Lower leg skin (tissue), 3 donors: ENCODE data around the gene TLR2.

Experiments used
- POLR2A ChIP-seq, 2 donors: fragments of 450-650 bp; IDR thresholded peaks; one replicate each; pipeline ENCODE4 v1.6.1; 2016 to 2017; ENCODE audit warnings: antibody characterized with exemption in 2 of 2, mild to moderate bottlenecking in 1 of 2, moderate library complexity in 1 of 2
- TF ChIP-seq, protein P1 (sequence below), 3 donors: fragments of 450-650 bp; IDR thresholded peaks; one replicate each; pipeline ENCODE4 v1.5.1; 2016; ENCODE audit warnings: antibody characterized with exemption in 3 of 3, mild to moderate bottlenecking in 3 of 3, moderate library complexity in 2 of 3

DNA sequence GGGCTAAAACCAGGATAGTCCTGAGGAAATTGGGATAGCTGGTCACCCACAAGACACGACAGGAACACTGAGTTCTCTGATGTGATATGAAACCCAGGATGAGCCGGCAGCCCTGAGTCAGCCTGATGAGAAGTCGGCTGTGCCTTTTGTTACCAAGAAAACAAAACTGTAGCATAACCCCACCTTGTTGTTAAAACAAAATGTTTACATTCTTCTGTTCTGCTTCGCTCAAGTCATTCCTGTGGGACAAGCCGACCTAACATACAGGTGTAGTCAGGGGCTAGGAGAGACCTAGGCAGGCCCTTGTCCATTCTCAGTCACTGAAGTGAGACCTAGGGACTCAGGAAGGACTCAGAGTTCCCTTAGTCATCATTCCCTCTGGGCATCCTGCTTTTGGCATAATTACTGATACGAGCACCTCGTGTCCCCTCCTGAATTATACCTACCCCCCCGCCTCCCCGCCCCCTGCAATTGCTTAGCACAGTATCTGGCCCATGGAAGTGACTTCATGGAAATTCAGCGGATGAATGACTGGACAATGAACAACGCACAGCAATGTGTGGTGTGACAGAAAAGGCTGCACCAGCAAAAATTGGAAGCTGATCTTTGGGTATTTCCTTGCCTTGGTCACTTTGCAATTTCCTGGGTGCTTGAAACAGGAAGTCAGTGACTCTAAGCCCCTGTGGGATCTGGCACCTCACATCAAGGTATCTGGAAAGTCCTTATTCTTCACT lies 31.9 kb upstream of the TLR2 start:
- TF ChIP-seq, protein P1, sequence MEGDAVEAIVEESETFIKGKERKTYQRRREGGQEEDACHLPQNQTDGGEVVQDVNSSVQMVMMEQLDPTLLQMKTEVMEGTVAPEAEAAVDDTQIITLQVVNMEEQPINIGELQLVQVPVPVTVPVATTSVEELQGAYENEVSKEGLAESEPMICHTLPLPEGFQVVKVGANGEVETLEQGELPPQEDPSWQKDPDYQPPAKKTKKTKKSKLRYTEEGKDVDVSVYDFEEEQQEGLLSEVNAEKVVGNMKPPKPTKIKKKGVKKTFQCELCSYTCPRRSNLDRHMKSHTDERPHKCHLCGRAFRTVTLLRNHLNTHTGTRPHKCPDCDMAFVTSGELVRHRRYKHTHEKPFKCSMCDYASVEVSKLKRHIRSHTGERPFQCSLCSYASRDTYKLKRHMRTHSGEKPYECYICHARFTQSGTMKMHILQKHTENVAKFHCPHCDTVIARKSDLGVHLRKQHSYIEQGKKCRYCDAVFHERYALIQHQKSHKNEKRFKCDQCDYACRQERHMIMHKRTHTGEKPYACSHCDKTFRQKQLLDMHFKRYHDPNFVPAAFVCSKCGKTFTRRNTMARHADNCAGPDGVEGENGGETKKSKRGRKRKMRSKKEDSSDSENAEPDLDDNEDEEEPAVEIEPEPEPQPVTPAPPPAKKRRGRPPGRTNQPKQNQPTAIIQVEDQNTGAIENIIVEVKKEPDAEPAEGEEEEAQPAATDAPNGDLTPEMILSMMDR (IDR thresholded peaks at IDR 0.05): no peak
- no peak for TF ChIP-seq POLR2A (IDR thresholded peaks at IDR 0.05)
